K562 (cell line): ENCODE results near the gene PRCC. TPM values are rescaled to one million over a fixed set of nuclear protein-coding genes. Genes with fewer than 3 reads are reported as not detected.

Experiments
- ATAC-seq: fragments of 200-7000 bp; cut with Tn5 transposase; 3 replicates; pipeline ENCODE4 v1.9.1; 2020; ENCODE audit warnings: moderate library complexity
- BruUV-seq: library from RNA; stranded (reverse); fragments of 400-500 nt; replicated peaks from 2 replicates; lab custom pipeline; 2021; lab: Mats Ljungman, UMichigan
- CTCF ChIA-PET: fragments of 300-600 bp; formaldehyde crosslinking; extraction: SDS; loops from one replicate; lab custom pipeline; 2021; ENCODE audit warnings: low intra/inter-chr PET ratio; lab: Yijun Ruan, JAX
- POLR2A ChIA-PET: fragments of 300-600, 350-650 bp; sonication (Branson Sonifier 250); formaldehyde crosslinking; extraction: SDS; loops from one replicate; lab custom pipeline; 2021; ENCODE audit warnings: antibody characterized with exemption, inconsistent platforms; lab: Yijun Ruan, JAX
- DNase-seq, 4 experiments: peaks; one replicate each; pipeline versions ENCODE4 v3.0.0 to v3.0.0-alpha.2; 2011 to 2018; ENCODE audit warnings: low spot score in 3 of 4, mixed read lengths in 3 of 4; ENCODE audit errors: extremely low read depth in 1 of 4
- FAIRE-seq: peaks from 2 replicates; lab custom pipeline; 2011; peaks lifted over from hg19 to GRCh38; lab: Jason Lieb, UNC
- H2AFZ ChIP-seq: 2 replicates; pipeline ENCODE4 v1.6.0; 2011; ENCODE audit warnings: low read depth, low read length, control low read depth, inconsistent platforms
- H3K27ac ChIP-seq: fragments of 200-600 bp; 3 replicates; pipeline ENCODE4 v1.8.0; 2011; ENCODE audit warnings: low read depth, mild to moderate bottlenecking, control low read depth, inconsistent platforms, low read length, moderate library complexity, mixed read lengths; ENCODE audit errors: extremely low read depth
- H3K27me3 ChIP-seq, 2 experiments: fragments of 300-600 bp in 1 of 2; 2 replicates in 1 of 2; 3 replicates in 1 of 2; pipeline versions ENCODE4 v1.6.0 to v1.8.0; 2011; ENCODE audit warnings: inconsistent platforms in 2 of 2, low read length in 2 of 2, mild to moderate bottlenecking in 1 of 2, mixed read lengths in 1 of 2, moderate library complexity in 1 of 2; ENCODE audit not compliant: control insufficient read depth in 2 of 2, insufficient read depth in 2 of 2
- H3K36me3 ChIP-seq: fragments of 300-600 bp; 3 replicates; pipeline ENCODE4 v1.8.0; 2011; ENCODE audit warnings: mild to moderate bottlenecking, low read length, inconsistent platforms; ENCODE audit not compliant: control insufficient read depth, insufficient read depth
- H3K4me1 ChIP-seq, 2 experiments: fragments of 200-600 bp in 1 of 2; replicated peaks in 1 of 2; 2 replicates in 1 of 2; 3 replicates in 1 of 2; pipeline versions ENCODE4 v1.5.1 to v1.8.0; 2011; ENCODE audit warnings: inconsistent platforms in 2 of 2, low read length in 2 of 2, mild to moderate bottlenecking in 1 of 2, mixed read lengths in 1 of 2, moderate library complexity in 1 of 2; ENCODE audit not compliant: control insufficient read depth in 2 of 2, insufficient read depth in 2 of 2
- H3K4me2 ChIP-seq: 2 replicates; pipeline ENCODE4 v1.6.1; 2011; ENCODE audit warnings: low read length, control low read depth, inconsistent platforms, mixed read lengths; ENCODE audit not compliant: insufficient read depth
- H3K4me3 ChIP-seq: fragments of 200-600 bp; sonication (generic), shearing (Covaris generic); 2 replicates; pipeline ENCODE4 v1.5.1; 2016; ENCODE audit warnings: control low read depth, inconsistent platforms
- H3K79me2 ChIP-seq: fragments of 200-600 bp; 3 replicates; pipeline ENCODE4 v1.8.0; 2011; ENCODE audit warnings: low read length, inconsistent platforms; ENCODE audit not compliant: control insufficient read depth, insufficient read depth
- H3K9ac ChIP-seq, 2 experiments: 2 replicates each; pipeline versions ENCODE4 v1.6.0 to v1.6.1; 2011; ENCODE audit warnings: low read depth in 2 of 2, low read length in 2 of 2, control low read depth in 1 of 2, inconsistent platforms in 1 of 2, mild to moderate bottlenecking in 1 of 2, mixed read lengths in 1 of 2; ENCODE audit not compliant: insufficient read depth in 1 of 2
- H3K9me1 ChIP-seq: one replicate; pipeline ENCODE4 v1.6.0; 2011; ENCODE audit warnings: inconsistent platforms, mild to moderate bottlenecking, low read length, moderate library complexity; ENCODE audit not compliant: control insufficient read depth, insufficient read depth
- H3K9me3 ChIP-seq: replicated peaks from 2 replicates; pipeline ENCODE4 v1.5.1; 2011; ENCODE audit warnings: low read depth, low read length, inconsistent platforms; ENCODE audit not compliant: control insufficient read depth, insufficient read depth
- H4K20me1 ChIP-seq: replicated peaks from 2 replicates; pipeline ENCODE4 v1.6.1; 2011; ENCODE audit warnings: low read length, inconsistent platforms, mixed read lengths; ENCODE audit not compliant: control insufficient read depth, insufficient read depth
- BCLAF1 ChIP-seq, 2 experiments: fragments of 450-650 bp in 1 of 2; IDR thresholded peaks; 2 replicates each; pipeline ENCODE4 v1.6.1; 2011 to 2017; ENCODE audit warnings: low read depth in 2 of 2, antibody characterized with exemption in 1 of 2, borderline replicate concordance in 1 of 2, low read length in 1 of 2, mild to moderate bottlenecking in 1 of 2, mixed read lengths in 1 of 2; ENCODE audit not compliant: control insufficient read depth in 1 of 2
- GTF2F1 ChIP-seq: IDR thresholded peaks from 2 replicates; pipeline ENCODE4 v1.6.1; 2011; ENCODE audit warnings: low read depth, low read length, improper control_type of control experiment
- PCBP1 ChIP-seq: fragments of 200-400 bp; formaldehyde crosslinking; IDR thresholded peaks from 2 replicates; pipeline ENCODE4 v1.6.1; 2018; ENCODE audit warnings: mild to moderate bottlenecking, low read depth, low read length; ENCODE audit not compliant: poor library complexity, severe bottlenecking
- REST ChIP-seq, 2 experiments: fragments of 450-650 bp; formaldehyde crosslinking in 1 of 2; IDR thresholded peaks; 2 replicates each; pipeline versions ENCODE4 v1.4.0 to v1.6.1; 2014 to 2020; ENCODE audit warnings: mild to moderate bottlenecking in 2 of 2, borderline replicate concordance in 1 of 2, low read depth in 1 of 2
- WGBS: fragments of 100-300 bp; shearing (Covaris generic); methylation state at CpG from one replicate; pipeline ENCODE4 v1.1.6; 2016; ENCODE audit warnings: low coverage, mixed read lengths; ENCODE audit not compliant: insufficient coverage; ENCODE audit errors: missing lambda C conversion rate; 5-methylcytosine and 5-hydroxymethylcytosine counted together
- in situ Hi-C: fragments of 300-500 bp; cut with MboI; formaldehyde crosslinking; loops from 4 replicates; pipeline ENCODE4 v1.15.0; 2018; ENCODE audit warnings: inconsistent platforms, mixed read lengths
- intact Hi-C: fragments of 100-400 bp; cut with micrococcal nuclease; formaldehyde crosslinking; loops from 2 replicates; pipeline ENCODE4 v1.14.2; 2022
- polyA plus RNA-seq, 8 experiments: library from polyadenylated mRNA; depleted of rRNA in 4 of 8; stranded (reverse) in 5 of 8; unstranded in 3 of 8; fragments of >200 nt; fragmentation: Nextera tagmentation in 2 of 8; fragmentation: Illumina TruSeq in 1 of 8; extraction: Ambion mirVana in 2 of 8; extraction: Trizol in 1 of 8; gene quantifications; 2 replicates each; pipeline versions ENCODE4 v1.2.1 to v1.2.3, GENCODE V29; 2011 to 2014; ENCODE audit warnings: inconsistent platforms in 1 of 8, missing spikeins in 1 of 8
- total RNA-seq, 7 experiments: library from RNA; depleted of rRNA in 6 of 7; stranded (reverse); fragments of >200 nt in 6 of 7; fragmentation: Illumina TruSeq in 2 of 7; extraction: Trizol in 2 of 7; gene quantifications; 2 replicates each; pipeline versions ENCODE4 v1.2.1 to v1.2.3, GENCODE V29; 2011 to 2021; ENCODE audit warnings: low replicate concordance in 1 of 7

The PRCC gene
- total and polyA plus RNA-seq, 9 of the 15 experiments (the other 6 are each of a cell fraction or from before 2014, with no cell fraction given): 23.9 to 201 (median 41.1) TPM

GRCh38 chr1:156777573-156777972, 10.2 kb downstream of the PRCC start:
- Histone ChIP-seq H3K4me1 (peaks cover 14 to 25% of the 10 kb centered on the region in 2 experiments), H3K9me1 (no peaks in the 10 kb centered on the region), H3K79me2 (peaks cover 90% of the 10 kb centered on the region), H3K36me3 (peaks cover 53% of the 10 kb centered on the region), H3K27ac (no peak overlapping the region), H2AFZ (no peak overlapping the region), H3K4me3 (no peak overlapping the region), H4K20me1 (peaks cover 13% of the 10 kb centered on the region; the same call in 1 of the 2 replicates), H3K9ac (no peak overlapping the region), H3K27me3 (no peaks in the 10 kb centered on the region), H3K4me2 (no peak overlapping the region), H3K9me3 (no peaks in the 10 kb centered on the region)
- FAIRE-seq: no peak
- CTCF ChIA-PET: no interaction called here
- intact Hi-C loops (no loop called here), in situ Hi-C loops (no loop called here)
- ATAC-seq: no peak
- DNase-seq: no peak
- no peak for TF ChIP-seq GTF2F1
- no peak for TF ChIP-seq PCBP1
- no peak for TF ChIP-seq BCLAF1 (IDR thresholded peaks at IDR 0.05; ENCODE audit: borderline replicate concordance in 1 of 2, control insufficient read depth in 1 of 2, low read depth in 2 of 2, low read length in 1 of 2)
- no peak for TF ChIP-seq REST (IDR thresholded peaks at IDR 0.05; ENCODE audit: borderline replicate concordance)
- no peak for TF ChIP-seq REST (CRISPR knock-in tag; IDR thresholded peaks at IDR 0.05; ENCODE audit: low read depth)
- BruUV-seq: no TSS peak
- 9% methylated on average over 1 of the region's 1 CpG for WGBS
- POLR2A ChIA-PET: interaction anchor here (1.1 to 1.2 kb wide), 3 partner anchors 10 to 20 kb away, joined by 3 to 4 read pairs (median 4); no protein-coding TSS in a partner anchor
